Measurements from ENCODE around the gene FILIP1L.

Gene FILIP1L

DNA sequence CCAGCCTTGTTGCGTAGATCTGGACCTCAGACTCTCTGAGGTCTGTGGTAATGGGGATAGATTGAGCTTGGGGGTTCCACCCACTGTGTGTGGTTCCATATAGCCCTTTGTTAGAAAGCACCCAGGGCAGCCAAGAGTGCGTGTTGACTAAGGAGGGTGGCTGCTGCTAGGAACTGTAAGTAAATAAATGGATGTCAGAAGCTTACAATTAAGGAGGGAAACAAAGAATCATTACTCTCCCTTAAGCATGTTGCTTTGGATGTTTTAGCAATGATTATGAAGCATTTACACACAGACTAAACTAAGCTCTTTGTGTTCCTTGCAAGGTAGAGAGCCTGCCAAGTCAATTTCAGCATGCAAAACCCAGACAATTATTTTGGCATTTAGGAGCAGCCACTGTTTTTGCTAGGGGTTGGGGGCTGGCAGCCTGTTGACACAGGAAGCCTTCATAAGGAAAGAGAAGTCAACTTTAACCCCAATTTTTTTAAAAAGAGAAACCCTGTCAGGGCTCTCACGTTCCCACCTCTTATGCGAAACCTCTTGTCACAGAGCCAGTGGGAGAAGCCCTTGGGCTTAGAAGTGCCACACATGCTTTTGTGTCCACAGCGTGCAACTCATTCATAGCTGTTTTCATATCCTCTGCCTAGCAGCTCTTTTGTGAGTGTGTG lies 168.8 kb downstream of the FILIP1L start:
- DNase-seq: peak; percentile 36

DNA sequence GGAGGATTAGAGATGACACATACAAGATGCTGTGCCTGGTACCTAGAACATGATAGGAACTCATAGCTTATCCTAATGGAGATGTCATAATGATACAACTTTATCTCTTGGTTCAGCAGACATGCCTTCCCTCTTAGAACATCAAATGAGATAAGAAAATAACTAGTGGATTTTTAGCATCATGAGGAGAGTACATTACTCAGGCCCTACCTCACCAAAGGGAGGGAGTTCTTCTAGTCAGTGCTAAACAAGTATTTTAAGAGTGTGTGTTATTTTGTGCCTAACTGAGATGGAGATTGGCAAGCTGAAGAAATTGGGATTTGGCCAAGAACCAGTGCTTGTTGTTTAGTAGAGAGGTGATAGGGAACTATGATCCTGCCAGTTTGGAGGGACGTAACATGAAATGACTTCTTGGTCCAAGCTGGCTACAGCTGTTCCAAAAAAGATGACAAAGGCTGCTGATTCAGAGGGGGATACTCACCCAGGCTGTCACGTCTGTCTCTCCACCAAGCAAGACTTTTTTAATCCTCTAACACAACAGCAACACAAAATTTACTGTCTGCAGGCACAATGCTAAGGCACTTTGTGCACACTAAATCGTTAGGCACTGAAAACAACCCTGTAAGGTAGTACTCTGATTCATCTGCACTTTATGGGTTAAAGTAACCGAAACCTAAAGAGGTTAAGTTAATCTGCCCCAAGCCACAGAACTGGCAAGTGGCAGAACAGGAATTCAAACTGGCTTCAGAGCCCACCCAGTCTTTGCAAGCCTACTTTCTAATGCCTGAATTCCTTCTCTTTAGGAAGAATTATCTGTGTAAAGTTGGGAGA lies 170.2 kb downstream of the FILIP1L start:
- no peak for DNase-seq

DNA sequence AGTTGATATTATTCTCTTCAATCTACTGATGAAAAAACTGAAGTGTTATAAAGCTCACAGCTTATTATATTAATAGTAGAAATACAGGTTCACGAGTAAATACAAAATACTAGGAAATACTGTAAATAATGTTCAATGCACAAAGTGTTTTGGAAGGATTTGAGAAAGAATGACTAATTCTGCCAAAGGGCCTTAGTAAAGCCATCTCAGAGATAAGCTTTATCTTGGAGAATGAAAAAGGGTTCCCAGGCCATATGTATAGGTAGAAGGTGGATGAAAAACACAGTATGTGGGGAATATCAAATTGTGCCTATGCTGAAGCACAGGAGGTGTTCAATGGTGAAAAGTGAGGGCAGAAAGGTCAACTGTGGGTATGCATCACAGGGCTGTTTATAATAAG lies 173.1 kb downstream of the FILIP1L start:
- no peak for DNase-seq

DNA sequence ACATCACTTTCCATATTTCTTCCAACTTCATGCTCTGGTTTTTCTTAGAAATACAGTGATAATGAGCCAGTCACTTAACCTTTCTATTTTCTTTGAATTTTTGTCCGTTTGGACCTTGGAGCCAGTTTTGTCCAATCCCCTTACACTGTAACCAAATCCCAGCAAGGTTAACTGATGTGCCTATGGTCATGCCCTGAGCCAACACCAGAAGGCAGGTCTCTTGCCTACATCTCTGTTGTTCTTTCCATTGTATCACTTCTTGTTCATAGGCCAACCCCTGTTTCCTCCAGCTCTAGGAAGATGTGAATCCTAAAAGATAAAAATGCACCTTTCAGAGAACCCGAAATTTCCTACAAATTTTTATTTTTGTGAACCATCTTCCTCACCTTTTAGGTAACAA lies 174.0 kb downstream of the FILIP1L start:
- DNase-seq: no peak

DNA sequence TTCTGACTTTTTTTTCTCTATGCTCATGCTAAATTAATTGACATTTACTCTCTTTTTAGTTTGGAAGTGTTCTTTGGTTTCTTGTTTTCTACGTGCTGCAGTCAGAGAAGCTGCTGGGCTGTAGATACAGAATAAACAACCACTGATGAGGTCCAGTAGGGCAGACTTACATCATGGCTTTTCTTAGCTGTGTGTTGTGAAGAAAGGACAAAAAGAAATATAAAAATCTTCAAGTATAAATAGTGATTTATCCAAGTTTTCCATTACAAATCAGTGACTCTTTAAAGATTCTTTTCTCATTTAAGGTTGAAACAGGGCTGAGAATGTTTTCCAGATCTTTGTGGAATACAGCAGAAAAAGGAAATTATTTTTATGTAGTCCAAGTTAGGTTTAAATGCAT lies 174.4 kb downstream of the FILIP1L start:
- DNase-seq: no peak

DNA sequence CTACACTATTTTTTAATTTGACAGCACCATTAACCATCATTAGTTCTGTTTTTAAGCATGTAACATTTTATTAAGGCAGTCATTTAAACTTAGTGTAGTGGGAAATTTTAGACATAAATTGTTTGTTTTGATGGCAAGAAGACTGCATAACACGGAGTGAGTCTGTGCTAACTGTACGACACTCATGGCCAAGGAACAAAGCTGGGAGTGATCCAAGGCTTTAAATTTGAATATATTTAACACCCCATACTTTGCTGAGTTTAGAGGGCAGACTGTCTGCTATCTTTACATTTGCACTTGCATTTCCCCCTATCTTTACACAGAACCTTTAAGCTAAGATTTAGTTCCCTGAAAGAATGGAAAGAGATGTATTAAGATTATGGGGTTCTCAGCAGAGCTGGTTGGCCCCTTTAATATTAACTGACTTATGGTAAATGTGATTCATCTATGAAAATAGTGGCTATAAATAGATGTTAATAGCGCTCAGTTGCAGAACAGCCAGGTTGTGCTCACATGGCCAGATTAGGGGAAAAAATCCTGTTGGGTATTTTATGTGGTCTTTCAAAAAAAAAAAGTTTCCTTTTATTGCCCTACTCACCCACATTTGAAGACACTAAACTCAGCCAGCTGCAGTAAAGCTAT lies 175.9 kb downstream of the FILIP1L start:
- no peak for DNase-seq

DNA sequence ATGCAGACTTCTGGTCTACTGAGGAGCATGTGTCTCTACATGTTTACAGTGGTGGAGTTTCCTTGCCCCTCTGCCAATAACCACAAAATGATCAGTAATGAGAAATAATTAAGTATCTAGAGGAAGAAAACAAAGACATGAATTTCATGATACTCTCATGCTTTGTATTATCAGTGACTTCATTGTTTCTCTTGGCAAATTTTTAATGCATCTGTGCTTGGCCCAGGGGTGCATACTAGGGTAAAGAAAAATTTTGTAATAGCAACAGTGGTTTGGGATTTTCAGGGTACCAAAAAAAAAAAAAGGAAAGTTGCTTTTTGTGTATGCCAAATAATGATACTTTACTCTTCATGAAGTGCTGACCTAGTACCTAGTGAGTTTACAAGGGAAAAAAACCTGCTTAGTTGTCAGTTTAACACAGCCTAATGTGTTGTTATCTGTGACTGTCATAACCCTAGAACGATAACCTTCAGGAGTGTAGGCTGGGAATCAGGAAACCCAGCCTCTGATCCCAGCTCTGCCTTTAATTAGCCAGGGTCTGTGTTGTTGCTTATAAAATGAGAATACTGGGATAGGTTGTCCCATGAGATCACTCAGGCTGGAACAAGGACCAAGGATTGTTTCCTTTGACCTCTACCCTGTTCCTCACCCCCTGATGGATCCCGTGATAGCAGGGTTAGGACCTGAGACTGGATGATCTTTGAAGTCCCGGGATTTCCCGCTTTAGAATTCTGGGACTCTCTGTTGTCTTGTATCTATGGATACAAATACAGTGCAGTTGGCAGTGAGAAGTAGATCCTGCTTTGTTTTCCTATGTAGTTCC lies 179.1 kb downstream of the FILIP1L start:
- no peak for DNase-seq

DNA sequence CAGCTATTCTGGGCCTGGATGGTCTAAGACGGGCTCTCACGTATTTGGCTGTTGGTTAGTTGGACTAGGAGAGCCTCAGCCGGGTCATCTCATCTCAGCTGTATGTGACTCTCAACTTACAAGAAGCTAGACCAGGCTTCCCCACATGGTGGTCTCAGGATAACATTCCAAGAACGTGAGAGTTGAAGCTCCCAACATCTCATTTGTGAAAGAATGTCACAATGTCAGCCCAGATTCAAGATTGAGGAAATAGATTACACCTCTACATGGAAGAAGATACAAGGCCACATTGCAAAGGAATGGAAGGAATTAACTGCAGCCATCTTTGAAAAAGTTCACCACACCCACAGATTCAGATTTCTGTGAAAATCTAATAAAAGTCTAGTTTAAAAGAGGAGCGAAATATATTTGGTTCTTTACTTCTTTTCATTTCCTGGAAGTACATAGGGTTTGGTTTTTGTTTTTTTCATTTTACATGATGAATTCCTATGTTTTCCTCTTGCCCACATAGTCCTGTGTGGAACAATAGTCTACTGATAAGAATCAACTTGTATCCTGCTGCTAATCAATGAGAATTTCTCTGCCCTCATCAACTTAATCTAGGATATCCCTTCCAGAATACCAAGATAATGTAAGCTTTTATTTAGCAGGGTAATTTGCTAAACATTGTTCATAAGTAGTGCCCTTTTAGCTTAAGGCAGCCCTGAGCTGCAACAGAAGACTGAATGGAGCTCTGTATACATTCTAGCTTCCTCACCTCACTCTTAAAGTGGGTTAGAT lies 180.1 kb downstream of the FILIP1L start:
- DNase-seq: no peak

DNA sequence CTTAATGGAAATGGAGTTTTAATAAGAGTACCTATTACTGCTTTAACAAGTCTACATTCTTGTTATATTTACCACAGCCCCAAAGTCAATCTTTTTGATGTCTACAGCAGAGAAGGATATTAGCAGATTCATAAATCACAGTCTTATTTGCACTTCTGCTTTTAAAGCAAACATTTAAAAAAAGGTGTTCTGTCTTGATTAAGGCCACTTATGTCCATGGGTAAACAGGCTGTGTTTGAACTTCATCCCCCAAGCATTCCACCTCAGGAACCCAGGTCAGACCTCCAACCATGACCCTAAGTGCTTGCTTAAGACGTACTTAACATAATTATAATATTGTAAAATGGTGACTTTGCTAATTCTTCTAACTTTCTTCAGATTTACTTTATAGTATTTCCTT lies 183.2 kb downstream of the FILIP1L start:
- no peak for DNase-seq

DNA sequence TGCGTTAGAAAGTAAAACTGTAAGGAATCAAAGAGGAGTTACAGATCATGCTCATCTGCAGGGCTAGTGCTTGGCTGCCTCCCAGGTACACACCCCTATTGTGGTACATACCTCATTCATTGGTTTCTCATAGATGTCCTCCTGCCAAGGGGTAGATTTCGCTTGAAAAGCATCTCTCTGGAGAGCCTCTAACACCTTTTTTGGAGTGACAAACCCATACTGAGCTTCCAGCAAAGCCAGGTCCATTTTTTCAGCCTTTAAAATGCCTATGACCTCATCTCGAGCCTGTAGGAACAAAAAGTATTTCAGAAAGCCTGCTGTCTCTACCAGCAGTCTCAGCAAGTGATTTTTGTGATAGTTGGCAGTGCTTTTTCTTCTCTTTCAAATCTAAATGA lies 184.6 kb downstream of the FILIP1L start:
- DNase-seq: peak; percentile 41

DNA sequence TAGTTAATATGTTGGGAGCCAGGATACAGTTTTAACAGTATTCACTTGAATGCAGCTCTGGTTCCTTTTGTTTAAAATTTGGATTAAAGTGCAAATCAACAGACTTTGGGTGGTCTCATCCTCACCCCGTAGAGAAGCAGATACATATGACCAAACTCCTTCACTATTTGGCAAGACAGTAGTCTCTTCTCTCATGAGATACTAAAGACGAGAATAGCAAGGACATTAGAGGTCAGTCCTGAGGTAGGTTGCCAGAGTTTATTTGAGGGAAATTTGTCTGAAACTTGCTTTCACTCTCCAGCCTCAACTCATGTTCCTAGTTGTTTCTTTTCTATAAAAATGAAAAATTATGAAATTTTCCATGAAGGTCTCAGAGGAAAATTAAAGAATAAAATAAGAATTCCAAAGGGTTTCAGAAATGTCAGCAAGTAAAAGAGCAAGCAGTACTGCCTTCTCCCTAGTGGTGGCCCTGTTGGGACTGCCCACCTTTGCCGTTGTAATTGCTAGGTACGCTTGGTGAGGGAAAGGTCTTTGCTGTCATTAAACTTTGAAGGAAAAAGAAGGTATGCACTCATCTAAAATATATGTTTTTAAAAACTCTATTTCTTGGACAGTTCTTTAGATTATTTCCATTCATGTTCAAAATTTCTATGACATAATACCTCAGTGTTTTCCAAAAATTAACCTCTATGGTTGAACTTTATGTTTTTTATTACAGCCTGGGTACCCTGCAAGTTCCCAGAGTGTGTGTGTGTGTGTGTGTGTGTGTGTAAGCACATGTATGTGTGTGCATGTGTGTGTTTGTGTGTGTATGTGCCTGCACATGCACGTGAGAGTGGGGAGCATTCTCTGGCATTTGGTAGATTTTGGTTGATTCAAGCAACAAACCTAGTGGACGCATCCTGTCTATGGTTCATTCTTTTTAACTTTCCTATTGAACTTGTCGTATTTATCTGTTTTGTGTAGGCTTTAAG lies 185.2 kb downstream of the FILIP1L start:
- no peak for DNase-seq

DNA sequence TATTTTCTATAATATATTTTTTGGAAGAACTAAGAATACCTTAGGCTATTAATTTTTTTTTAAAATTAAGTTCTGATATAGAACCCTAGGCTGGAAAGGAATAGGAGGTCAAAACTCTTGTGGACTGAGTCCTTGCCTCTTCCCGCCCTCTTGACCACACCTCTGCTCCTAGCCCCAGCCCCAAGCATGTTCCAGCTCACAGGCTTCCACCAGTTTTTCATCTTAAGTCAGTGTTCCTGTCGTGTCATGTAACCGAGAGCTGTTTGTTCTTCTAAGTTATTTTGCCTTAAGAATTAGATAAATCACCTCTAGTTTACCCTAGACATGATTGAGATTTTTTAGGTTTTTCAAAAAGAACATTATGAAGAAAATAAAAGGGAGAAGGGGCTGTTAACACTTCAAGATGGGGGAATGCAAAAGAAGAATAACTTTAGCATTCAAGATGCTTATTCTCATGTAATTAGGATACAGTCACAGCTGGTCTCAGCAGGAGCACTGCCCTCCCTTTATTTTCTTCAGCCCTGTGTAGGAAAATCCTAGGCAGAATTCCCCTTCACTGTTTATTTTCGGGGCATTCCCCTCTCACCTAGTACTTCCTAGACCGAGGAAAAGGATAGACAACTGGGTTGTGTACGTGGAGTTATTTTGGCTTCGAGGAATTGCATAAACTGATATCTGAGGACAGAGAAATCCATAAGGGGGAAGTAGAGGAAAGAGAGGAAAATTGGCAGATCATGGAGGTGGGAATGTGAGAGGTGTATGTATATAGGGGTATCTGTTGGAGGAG lies 186.4 kb downstream of the FILIP1L start:
- DNase-seq: no peak

DNA sequence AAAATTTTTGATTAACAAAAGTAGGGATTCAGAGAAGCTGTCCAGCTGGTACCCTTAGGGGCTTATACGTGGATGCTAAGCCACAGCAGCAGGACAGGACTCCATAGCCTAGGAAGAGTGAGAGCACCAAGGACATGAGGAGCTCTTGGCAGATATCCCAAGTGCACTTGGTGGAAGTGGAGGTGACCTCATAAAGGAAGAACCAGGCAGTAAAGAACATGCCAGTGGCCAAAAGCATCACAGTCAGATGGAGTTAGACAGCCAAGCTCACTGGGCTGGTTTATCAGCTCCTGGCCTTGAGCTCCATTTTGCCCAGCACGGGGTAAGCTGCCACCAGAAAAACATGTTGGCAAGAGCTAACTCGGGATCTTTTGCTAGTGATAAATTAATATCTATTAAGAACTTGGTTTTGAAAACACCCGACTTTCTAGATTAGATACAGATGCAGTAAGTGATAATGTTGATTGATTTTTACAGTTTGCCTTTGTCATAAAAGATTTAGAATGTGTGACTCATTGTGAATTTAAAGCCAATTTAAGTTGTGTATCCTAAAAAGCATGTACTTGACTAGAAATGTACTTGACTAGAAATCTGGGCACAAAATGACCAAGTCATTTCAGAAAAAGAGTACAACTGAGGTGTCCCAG lies 188.6 kb downstream of the FILIP1L start:
- DNase-seq: peak; percentile 21

DNA sequence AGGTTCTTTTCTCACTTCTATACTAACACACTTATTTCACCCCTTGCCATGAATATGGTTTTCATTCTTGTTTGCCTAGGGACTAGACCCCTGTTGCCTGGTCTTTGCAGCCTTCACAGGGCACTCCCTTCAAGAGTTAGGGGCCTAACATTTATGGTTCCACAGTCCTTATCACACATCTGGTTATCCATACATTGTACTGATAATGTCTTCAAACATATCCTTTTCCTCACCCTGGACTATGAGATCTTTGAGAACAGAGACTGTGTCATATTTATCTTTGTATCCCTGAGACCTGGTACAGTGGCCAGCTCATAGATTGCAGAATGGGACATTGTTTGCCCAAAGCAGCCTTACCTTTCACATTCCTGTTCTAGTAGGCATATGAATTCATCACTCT lies 190.4 kb downstream of the FILIP1L start:
- no peak for DNase-seq

DNA sequence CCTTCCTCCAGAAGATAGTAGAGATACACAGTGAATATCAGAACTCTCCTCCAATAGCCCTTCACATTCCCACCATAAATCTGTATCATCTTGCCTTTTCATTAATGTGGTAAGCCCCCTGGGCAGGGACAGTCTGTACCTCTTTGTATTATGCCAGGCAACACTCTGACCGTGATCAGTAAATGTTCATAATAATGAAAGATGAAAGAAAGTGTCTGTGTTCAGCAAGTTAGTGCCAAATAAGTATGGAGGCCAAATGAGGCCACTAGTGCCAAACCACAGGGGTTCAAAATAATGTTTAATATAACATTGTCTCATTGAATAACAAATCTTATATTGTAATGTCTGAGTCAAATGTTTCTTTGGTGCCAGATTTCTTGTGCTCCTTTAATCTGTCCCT lies 192.3 kb downstream of the FILIP1L start:
- no peak for DNase-seq

DNA sequence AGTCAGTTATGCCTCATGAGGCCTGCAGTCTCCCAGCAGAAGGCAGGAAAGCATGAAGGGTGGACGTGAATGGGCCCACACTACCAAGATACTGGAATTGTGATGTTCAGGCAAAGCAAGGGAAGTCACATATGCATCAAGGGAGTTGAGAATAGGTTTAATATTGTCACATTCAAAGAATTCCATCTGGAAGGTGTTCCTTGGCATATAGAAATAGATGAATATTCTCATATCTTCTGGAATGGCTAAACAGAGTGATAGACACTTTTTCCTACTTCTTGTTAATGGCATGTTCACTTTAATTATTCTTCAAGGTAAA lies 193.0 kb downstream of the FILIP1L start:
- no peak for DNase-seq

DNA sequence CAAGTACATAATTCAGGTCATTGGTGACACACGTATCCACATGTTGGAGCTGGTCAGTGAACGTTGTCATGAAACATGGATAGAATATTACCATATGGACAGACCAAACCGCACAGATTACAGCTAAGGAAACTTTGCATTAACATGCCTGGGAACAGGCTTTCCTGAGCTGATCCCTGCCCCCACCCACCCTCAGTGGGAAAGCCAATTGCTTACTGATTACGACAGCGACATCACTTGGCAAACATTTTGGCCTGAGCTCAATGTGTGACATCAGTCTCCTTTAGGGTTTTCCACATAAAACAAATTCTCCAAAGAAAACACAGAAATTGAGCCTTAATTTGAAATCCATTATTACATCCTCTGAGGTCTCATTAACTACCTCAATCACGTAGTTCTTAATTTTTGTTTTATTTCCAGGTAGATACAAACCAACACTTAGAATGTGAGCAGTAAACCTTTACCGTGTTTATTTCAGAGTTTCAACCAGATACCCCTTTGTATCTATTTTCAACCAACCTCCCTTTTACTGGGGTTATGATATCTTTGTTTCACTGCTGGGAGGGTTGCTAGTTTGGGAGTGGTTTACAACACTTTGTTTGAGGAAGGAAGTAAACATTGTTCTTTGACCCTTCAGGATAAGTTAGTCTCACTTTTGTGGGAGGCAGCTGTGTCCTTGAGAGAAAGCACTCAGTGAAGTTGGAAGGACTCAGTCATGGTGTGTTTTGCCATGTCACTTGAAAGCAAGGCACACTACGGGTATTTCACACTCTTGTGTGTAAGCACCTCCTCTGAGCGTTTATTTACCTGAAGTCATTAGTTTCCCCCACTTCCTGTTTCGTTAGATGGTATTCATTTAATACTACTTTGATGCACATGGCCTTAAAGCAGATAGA lies 193.6 kb downstream of the FILIP1L start:
- no peak for DNase-seq

DNA sequence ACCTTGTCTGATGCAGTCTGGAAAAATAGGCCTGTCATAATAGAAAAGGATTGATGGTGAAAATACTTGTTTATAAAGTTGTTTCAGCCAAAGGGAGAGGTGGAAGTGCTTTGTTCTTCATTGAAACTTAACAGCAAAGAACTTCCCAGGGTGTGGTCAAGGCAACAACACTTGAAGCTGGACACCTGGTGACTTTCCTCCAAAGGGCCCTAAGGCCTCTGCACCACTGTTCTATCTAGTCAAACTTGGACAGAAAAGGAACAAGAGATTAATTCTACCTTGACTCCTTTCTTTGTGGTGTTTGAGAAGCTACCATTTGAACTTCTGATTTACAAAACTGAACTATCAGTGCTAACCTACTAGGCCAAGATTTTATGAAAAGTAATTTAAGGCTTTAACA lies 194.6 kb downstream of the FILIP1L start:
- no peak for DNase-seq

DNA sequence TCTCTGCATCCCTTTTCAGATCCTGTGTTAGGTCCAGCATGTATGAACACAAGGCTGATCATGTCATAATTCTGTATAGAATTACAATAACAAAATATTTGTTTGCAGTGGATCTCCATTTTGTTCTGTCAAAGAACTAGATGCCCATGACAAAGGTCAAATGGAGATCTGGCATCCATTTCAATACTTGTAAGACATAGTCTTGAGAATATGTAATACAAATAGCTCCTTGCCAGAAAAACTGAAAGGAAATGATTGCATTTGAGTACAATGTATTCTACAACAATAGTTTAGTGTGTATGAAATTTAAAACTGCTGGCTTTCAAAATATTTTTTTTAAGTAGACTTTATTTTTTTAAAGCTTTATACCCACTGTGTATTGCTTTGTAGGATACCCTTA lies 195.6 kb downstream of the FILIP1L start:
- DNase-seq: no peak

Measured in NCI-H345 (cell line).